HepG2 (cell line): ENCODE data around the gene RBP4. TPM values are rescaled to one million over a fixed set of nuclear protein-coding genes. Genes with fewer than 3 reads are reported as not detected.
A peak's percentile ranks its signal among the peaks of the same experiment; 100 is the strongest.

Source experiments
- AHDC1 ChIP-seq: sonication (generic); formaldehyde crosslinking; IDR thresholded peaks from 2 replicates; pipeline ENCODE4 v1.5.1; 2020; ENCODE audit warnings: mild to moderate bottlenecking, missing genetic modification reagents, borderline replicate concordance
- AKAP8 ChIP-seq: sonication (generic); formaldehyde crosslinking; IDR thresholded peaks from 2 replicates; pipeline ENCODE4 v1.5.1; 2020; ENCODE audit warnings: mild to moderate bottlenecking, missing genetic modification reagents
- ATF7-NPFF ChIP-seq: sonication (generic); formaldehyde crosslinking; IDR thresholded peaks from 2 replicates; pipeline ENCODE4 v1.8.1; 2023; ENCODE audit warnings: mild to moderate bottlenecking, low read depth, missing genetic modification reagents, moderate library complexity
- CEBPG ChIP-seq: IDR thresholded peaks from 2 replicates; pipeline ENCODE4 v1.6.1; 2016
- POLR2G ChIP-seq: fragments of 200-400 bp; formaldehyde crosslinking; IDR thresholded peaks from 2 replicates; pipeline ENCODE4 v1.6.1; 2018; ENCODE audit warnings: mild to moderate bottlenecking, low read depth, low read length, moderate library complexity
- TCF12 ChIP-seq, 2 experiments: fragments of 450-650 bp in 1 of 2; sonication (generic) in 1 of 2; formaldehyde crosslinking in 1 of 2; IDR thresholded peaks; 2 replicates each; pipeline versions ENCODE4 v1.6.1 to v1.8.0; 2017 to 2022; ENCODE audit warnings: antibody characterized with exemption in 1 of 2, mild to moderate bottlenecking in 1 of 2, missing genetic modification reagents in 1 of 2, moderate library complexity in 1 of 2
- TCF7 ChIP-seq: sonication (generic); IDR thresholded peaks from 2 replicates; pipeline ENCODE4 v1.6.1; 2016; ENCODE audit warnings: antibody characterized with exemption, low read depth
- YEATS2 ChIP-seq: sonication (generic); formaldehyde crosslinking; IDR thresholded peaks from 2 replicates; pipeline ENCODE4 v1.4.0; 2020; ENCODE audit warnings: missing genetic modification reagents, borderline replicate concordance
- ZFP90 ChIP-seq: sonication (generic); formaldehyde crosslinking; IDR thresholded peaks from 2 replicates; pipeline ENCODE4 v1.8.0; 2022; ENCODE audit warnings: missing genetic modification reagents, mild to moderate bottlenecking, inconsistent platforms, borderline replicate concordance
- ZNF350 ChIP-seq: sonication (generic); formaldehyde crosslinking; IDR thresholded peaks from 2 replicates; pipeline ENCODE4 v1.4.0; 2020; ENCODE audit warnings: mild to moderate bottlenecking, low read depth, missing genetic modification reagents, borderline replicate concordance
- ZNF367 ChIP-seq: sonication (generic); formaldehyde crosslinking; IDR thresholded peaks from 2 replicates; pipeline ENCODE4 v1.4.0; 2020; ENCODE audit warnings: missing genetic modification reagents, borderline replicate concordance
- ZSCAN31 ChIP-seq: sonication (generic); formaldehyde crosslinking; IDR thresholded peaks from 2 replicates; pipeline ENCODE4 v1.5.0; 2020; ENCODE audit warnings: low read depth, mild to moderate bottlenecking, missing genetic modification reagents
- polyA plus RNA-seq, 8 experiments: library from polyadenylated mRNA; depleted of rRNA in 3 of 8; stranded (reverse) in 7 of 8; unstranded in 1 of 8; fragments of >200 nt; fragmentation: Illumina TruSeq in 4 of 8; extraction: Trizol in 4 of 8; gene quantifications; 2 replicates each; pipeline versions ENCODE4 v1.2.1 to v1.2.3, GENCODE V29; 2011 to 2016; ENCODE audit warnings: low read depth in 4 of 8, missing spikeins in 1 of 8, mixed read lengths in 1 of 8; ENCODE audit not compliant: insufficient read depth in 1 of 8
- total RNA-seq, 5 experiments: library from RNA; depleted of rRNA; stranded (reverse); fragments of >200 nt; fragmentation: Illumina TruSeq; extraction: Trizol; gene quantifications; 2 replicates each; pipeline ENCODE4 v1.2.3, GENCODE V29; 2016; ENCODE audit warnings: low read depth in 1 of 5
- TF ChIP-seq, protein P1 (sequence below): sonication (generic); formaldehyde crosslinking; IDR thresholded peaks from 2 replicates; pipeline ENCODE4 v1.5.0; 2020; ENCODE audit warnings: mild to moderate bottlenecking, missing genetic modification reagents, moderate library complexity
- TF ChIP-seq, protein P2 (sequence below): IDR thresholded peaks from 2 replicates; pipeline ENCODE4 v1.6.1; 2016; ENCODE audit warnings: missing genetic modification reagents, missing compliant biosample characterization

Gene RBP4
- total and polyA plus RNA-seq, 2 of the 13 experiments (the other 11 are each of a cell fraction or from before 2014, with no cell fraction given) = 642 to 931 TPM

DNA sequence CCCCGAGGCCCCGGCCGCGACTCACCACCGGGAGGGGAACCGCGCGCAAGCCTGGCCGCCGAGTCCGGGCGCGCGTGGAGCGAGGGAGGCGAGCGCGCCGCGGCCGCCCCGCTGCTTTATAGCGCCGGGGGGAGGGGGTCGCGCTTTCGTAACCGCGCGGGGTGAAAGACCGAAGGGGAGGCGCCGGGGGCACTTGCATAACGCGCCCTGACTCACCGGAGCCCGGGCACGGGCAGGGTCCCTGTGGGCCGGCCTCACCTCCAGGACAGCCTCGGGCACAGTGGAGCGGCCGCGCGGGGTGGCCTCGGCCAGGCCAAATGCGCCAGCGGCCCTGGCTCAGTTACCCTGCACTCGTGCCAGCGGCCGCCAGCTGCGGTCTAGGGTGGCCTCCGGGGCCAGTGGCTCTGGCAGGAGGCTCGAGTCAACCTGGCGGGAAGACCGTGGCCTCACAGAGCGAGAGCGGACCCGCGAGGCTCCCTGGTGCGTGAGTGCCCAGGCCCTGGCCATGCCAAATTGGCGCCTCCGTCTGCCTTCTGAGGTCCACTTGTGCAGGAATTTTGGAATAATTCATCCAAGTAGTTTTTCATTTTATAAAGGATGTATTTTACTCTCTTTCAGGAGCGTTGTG is at the start of gene RBP4 (continued):
- TF ChIP-seq AHDC1 (peak; percentile 73), ATF7-NPFF (CRISPR knock-in tag) (peak; percentile 77; the same call in 1 of the 2 replicates), YEATS2 (CRISPR knock-in tag) (peak; percentile 32; the same call in 1 of the 2 replicates), AKAP8 (CRISPR knock-in tag) (peak; percentile 71; the same call in 1 of the 2 replicates), ZFP90 (no peak), TCF12 (IDR thresholded peaks at IDR 0.05) (no peak), TCF12 (CRISPR knock-in tag; IDR thresholded peaks at IDR 0.05) (peak; percentile 63; the same call in 1 of the 2 replicates), ZNF367 (CRISPR knock-in tag) (no peak), CEBPG (CRISPR knock-in tag) (peak; percentile 90), ZSCAN31 (peak; percentile 75; the same call in 1 of the 2 replicates), POLR2G (peak; percentile 90), ZNF350 (CRISPR knock-in tag) (peak; percentile 75), TCF7 (peak; percentile 28; the same call in 1 of the 2 replicates)
- TF ChIP-seq, protein P1, sequence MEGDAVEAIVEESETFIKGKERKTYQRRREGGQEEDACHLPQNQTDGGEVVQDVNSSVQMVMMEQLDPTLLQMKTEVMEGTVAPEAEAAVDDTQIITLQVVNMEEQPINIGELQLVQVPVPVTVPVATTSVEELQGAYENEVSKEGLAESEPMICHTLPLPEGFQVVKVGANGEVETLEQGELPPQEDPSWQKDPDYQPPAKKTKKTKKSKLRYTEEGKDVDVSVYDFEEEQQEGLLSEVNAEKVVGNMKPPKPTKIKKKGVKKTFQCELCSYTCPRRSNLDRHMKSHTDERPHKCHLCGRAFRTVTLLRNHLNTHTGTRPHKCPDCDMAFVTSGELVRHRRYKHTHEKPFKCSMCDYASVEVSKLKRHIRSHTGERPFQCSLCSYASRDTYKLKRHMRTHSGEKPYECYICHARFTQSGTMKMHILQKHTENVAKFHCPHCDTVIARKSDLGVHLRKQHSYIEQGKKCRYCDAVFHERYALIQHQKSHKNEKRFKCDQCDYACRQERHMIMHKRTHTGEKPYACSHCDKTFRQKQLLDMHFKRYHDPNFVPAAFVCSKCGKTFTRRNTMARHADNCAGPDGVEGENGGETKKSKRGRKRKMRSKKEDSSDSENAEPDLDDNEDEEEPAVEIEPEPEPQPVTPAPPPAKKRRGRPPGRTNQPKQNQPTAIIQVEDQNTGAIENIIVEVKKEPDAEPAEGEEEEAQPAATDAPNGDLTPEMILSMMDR (CRISPR knock-in tag) = peak; percentile 16; the same call in 1 of the 2 replicates
- TF ChIP-seq, protein P2, sequence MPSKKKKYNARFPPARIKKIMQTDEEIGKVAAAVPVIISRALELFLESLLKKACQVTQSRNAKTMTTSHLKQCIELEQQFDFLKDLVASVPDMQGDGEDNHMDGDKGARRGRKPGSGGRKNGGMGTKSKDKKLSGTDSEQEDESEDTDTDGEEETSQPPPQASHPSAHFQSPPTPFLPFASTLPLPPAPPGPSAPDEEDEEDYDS = peak; percentile 88
